ENCODE measurements around the gene PLEKHA5.
"Not testable (repeated sequence)": the region's sequence is repeated elsewhere in the genome, so short reads cannot be mapped to it uniquely, and the experiment has no call there.

Gene PLEKHA5

DNA sequence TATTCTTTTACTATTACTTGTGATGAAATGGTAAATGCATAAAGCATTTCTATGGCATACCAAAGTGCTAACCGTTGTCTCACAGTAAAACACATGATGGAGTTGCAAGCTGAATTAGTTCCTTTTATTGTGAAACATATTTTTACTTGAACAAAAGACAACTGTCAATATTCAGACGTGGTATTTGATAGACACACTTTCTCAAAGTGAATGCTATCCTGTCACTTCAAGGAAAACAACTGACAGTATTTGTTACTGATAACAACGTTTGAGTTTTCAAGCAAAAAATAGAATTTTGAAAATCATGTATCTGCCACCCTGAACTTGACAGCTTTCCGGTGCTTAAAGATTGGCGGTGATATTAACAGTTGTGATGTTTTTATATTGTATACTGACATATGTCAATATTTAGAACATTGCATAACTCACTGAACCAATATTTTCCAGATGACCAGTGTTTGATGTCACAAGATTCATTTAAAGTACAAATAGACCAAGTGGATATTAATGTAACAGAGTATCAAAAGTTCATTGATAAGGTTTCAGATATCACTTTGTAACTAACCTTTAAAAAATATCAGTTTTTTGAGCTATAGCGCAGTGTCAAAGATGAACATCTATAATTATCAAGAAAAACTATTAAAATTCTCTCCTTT, 156.4 kb downstream of the PLEKHA5 start:
- DNase-seq = no peak

DNA sequence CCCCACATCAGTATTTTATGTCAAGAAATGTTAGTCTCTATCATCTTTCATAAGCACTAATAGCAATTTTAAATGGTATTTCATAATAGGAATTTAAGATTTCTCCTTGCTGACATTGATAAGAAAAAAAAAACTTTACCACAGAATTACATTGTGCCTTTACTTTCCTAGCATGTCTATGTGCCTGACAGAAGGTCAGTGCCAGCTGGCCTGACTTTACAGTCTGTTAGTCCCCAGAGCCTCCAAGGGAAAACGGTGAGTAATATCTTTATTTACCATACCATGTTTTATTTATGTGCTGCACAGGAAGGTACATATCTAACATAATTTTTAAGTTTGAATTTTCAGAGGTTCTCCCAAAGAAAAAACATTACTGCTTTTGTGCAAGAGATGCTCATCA, 157.8 kb downstream of the PLEKHA5 start:
- DNase-seq = no peak

DNA sequence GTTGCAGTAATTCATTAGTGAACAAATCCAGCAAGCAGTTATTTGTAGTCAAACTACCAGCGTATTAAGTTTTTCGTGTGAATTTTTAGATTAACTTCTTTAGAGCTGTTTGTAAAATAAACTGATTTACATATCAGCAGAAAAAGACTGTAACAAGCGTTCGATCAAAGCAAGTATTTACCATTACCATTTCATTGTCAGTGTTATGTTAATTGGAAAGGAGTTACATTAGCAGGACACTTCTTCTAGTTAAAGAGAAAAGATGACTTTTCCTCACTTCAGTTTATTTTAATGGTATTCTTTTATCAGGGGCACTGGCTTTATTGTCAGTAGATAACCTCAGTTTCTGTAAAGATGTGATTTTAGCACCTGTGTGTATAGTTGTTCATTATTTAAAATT, 158.6 kb downstream of the PLEKHA5 start:
- DNase-seq = no peak

DNA sequence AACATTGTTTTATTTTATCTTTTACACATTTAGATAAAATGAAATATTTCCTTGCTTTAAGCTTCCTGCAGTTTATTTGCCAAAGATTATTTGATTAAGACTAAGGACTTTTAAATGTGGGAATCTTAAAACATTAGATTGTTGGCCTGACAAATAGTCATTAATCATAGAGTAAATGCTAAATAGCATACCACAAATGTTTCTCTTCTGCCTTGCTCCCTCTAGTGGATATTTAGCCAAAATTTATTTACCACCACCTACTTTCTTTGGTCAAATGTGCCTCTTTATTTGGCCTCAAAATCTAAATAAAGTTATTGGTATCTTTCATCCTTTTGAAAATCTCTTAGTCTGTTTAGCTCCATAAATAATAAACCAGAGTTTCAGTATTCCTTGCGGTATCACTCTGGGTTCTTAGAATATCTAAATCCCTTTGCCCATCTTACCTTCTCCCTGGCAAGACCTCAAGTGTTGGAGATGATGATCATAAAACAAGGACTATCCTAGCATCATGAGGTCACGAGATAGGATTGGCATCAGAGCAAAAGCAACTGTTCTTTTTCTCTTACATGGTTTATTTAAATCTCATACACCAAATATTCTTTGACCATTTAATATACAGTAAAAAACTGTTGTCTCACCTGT, 159.2 kb downstream of the PLEKHA5 start:
- no peak for DNase-seq

DNA sequence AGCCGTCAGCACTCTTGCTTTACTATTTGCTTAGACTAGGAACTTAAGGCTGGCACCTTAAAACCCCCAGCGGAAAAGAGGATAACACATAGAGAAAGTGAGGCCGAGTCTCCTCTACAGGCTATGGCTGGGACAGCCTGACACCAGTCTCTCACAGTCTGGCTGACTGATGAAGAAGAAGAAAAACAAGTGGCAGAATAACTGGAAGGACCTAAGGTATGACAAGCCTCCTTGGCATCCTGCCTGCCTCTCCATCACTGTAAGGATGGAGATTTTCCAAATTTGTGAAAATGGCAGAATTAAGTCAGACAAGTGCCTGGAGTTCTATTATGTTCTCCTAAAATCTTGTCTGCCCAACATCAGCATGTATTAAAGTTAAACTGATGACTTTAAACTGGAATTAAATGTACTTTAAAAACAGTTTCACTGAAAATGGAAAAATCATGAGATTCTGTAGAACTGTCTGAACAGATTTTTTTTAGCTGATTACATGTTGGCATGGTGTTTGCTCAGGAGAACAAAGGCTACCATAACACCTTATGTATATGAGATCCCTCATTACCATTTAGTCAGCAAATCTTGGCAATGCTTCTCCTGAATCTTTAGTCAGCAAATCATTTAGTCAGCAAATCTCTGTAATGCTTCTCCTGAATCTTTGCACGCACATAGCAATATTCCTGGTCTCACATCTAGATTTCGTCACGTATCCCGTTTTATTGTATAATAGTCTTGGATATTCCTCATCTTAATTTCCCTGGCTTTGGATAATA, 169.5 kb downstream of the PLEKHA5 start:
- DNase-seq = no peak

DNA sequence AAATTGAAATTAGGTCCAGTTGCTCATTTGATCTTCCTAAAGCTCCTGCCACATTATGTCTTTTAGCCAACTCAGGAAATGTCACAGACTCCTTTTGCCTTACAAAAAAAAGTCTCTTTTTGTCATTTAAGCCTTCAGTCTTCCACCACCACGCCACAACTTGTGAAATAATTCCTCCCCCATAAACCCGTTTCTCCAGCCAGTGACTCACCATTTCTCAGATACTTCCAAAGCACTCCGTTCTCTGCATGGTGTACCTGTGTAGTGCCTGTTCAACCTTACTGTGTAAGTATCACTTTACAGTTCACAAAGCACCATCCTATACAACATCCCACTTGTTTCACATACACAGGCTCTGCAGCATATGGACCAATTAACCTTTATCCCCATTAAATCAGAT, 170.2 kb downstream of the PLEKHA5 start:
- no peak for DNase-seq

DNA sequence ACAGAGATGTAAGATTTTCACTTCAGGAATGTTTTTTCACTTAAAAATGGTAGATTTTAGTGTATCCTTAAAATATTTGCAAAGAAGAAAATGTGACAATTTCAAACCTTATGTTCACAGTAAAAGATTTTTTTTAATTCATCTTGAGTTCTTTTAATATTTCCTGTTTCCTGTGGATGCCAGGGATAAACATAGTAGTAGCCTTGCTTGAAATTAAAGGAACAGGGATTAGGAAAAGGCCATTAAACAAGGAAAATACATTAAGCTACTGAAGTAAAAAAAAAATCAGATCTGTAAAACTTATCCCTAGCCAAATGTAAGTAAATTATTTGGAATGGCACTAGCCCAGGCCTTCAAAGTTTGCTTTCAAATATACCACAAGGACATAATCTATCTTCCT, 171.7 kb downstream of the PLEKHA5 start:
- DNase-seq = no peak

DNA sequence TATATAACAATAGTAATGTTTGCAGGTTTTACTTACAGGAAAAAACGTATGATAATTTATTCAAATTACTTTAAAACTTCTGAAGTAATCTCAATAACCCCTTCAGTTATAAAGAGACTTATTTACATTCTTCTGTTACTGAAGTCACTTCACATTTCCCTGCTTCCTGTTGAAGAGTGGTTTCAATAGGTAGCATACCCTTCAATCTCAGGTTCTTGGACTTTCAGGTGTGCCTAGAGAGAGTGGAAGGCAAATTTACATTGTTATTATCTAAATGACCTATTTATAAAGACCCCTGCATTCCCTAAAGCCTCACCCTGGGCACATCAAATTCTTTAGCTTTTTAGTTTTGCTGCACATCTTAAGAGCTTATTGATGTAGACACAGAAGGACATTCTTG, 172.2 kb downstream of the PLEKHA5 start:
- no peak for DNase-seq

DNA sequence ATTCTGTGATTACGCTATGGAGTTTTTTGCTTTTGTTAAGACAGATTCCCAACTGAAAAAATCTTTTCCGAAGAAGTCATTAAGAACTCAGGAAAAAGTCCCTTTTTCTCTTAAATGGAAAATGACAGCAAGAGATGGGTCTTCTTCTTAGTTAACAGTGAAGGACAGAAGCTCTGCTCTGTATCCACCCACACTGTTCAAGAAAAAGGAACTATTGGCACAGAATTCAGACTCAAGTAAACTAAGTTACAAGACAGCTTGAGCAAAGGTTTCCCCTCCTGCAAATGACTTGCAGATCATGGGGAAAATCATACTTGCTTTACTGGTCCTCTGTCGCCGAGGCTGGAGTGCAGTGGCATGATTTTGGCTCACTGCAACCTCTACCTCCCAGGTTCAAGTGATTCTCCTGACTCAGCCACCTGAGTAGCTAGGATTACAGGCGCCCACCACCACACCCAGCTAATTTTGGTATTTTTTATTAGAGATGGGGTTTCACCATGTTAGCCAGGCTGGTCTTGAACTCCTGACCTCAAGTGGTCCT, 172.6 kb downstream of the PLEKHA5 start:
- DNase-seq = no peak

DNA sequence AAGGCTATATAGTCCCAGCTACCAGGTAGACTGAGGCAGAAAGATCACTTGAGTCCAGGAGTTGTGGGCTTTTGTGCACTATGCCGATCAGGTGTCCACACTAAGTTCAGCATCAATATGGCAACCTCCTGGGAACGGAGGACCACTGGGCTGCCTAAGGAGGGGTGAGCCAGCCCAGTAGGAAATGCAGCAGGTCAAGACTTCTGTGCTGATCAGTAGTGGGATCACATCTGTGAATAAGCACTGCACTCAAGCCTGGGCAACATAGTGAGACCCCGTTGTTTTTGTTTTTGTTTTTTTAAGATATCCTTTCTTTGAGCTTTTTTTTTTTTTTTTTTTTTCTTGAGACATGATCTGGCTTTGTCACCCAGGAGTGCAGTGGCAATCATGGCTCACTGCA, 174.0 kb downstream of the PLEKHA5 start:
- DNase-seq = no peak

DNA sequence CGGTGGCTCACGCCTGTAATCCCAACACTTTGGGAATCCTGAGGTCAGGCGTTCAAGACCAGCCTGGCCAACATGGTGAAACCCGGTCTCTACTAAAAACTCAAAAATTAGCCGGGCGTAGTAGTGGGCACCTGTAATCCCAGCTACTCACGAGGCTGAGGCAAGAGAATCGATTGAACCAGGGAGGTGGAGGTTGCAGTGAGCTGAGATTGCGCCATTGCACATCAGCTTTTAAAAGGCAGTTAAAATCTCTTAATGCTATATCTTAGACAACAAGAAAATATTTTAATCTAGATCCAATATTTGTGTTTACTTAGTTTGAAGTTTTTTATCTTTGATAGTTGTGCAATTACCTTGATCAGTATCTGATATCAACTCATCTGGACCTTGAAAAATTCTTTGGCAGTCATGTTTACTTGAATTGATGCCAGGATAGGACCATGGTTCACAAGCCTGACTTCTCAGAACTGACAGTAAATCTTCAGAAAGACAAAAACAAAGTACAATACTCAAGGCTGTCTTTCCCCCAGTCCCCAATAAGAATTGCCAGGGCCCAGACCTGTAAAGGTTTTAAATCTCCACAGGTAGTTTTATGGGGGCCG, 174.7 kb downstream of the PLEKHA5 start:
- DNase-seq = no peak

DNA sequence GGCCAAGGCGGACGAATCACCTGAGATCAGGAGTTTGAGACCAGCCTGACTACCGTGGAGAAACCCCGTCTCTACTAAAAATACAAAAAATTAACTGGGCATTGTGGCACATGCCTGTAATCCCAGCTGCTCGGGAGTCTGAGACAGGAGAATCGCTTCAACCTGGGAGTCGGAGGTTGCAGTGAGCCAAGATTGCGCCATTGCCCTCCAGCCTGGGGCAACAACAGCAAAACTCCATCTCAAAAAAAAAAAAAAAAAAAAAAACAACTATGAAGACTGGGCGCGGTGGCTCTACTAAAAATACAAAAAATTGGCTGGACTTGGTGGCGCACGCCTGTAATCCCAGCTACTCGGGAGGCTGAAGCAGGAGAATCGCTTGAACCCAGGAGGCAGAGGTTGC, 176.1 kb downstream of the PLEKHA5 start:
- not testable (repeated sequence) for DNase-seq

DNA sequence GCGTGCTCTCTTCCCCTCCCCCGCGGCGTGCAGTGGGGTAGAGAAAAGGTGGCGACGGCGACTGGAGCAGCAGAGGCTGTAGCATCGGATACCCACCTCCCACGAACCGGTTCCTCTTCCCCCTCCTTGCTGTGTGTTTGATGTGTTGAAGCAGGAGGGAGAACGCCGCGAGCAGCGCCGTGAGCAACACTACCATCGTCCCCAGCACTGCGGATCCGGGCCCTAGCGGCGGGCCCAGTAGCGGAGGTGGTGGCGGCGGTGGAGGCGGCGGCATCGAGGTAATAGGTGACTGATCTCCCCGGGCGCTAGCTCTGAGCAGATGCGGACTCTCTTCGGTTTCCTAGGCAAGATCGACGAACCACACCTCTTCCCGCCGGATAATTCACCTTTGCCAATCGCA, 176.8 kb downstream of the PLEKHA5 start:
- no peak for DNase-seq

DNA sequence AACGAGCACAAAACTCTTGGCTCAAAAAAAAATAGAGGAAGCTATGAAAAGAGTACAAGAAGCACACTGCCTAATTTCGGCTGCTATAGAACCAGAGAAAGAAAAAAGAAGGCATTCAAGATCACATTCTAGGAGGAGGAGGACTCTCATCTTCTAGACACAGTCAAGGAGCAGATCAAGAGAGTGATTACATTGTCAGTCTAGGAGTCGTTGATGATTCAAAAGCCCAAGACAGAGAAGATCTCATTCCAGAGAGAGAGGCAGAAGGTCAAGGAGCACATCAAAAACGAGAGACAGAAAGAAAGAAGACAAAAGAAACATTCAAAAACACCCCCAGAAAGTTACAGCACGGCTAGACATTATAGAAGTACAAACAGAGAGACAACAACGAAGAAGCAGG, 177.9 kb downstream of the PLEKHA5 start:
- no peak for DNase-seq

DNA sequence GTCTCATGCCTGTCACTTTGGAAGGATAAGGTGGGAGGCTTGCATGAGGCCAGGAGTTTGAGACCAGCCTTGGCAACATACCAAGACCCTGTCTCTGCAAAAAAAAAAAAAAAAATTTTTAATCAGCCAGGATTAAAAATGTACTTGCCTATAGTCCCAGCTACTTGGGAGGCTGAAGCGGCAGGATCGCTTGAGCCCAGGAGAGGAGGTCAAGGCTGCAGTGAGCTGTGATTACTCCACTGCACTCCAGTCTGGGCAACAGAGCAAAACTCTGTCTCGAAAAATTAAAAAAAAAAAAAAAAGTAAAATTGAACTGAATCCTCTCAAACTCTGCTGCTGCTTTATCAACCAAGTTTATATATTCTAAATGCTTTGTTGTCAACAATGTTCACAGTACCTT, 181.6 kb downstream of the PLEKHA5 start:
- DNase-seq = no peak

DNA sequence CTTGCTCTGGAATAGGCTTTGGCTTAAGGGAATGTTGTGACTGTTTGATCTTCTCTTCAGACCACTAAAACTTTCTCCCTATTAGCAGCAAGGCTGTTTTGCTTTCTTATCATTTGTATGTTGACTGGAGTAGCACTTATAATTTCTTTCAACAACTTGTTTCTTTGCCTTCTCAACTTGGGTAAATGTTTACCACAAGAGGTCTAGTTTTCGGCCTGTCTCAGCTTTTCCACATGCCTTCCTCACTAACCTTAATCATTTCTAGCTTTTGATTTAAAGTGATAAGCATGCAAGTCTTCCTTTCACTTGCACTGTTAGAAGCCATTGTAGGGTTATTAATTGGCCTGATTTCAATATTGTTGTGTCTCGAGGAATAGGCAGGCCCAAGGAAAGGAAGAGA, 183.1 kb downstream of the PLEKHA5 start:
- no peak for DNase-seq

DNA sequence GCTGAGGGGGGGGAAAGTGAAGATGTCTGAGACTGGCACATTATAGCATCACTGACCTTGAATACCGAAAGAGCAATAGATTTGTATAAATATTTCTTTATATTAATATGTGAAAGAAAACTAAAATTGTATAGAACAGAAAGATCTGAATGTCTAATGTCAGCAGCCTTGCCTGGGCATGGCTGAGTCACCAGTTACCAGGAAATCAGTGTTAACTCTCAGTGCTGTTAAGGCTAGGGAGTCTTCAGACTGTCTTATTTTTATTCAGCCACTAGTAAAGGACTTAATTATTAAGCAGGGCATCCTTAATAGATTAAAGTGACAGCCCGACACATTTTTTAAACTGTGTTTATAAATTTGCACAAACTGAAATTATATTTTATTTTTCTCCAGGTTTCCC, 186.9 kb downstream of the PLEKHA5 start:
- no peak for DNase-seq

DNA sequence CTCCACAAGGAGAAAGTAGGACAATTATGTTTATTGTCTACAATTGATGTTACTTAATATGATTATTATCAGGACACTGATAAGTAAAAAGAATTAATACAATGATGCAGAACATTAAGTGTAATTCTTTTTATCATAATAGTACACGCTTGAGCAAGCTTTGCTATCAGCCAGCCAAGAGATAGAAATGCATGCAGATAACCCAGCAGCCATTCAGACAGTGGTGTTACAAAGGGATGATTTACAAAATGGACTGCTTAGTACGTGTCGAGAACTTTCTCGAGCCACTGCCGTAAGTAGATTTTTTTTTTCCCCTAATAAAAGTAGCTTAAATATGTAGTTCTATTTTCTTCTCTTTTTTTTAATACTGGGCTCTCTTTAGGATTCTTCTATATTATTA, 192.8 kb downstream of the PLEKHA5 start:
- no peak for DNase-seq

DNA sequence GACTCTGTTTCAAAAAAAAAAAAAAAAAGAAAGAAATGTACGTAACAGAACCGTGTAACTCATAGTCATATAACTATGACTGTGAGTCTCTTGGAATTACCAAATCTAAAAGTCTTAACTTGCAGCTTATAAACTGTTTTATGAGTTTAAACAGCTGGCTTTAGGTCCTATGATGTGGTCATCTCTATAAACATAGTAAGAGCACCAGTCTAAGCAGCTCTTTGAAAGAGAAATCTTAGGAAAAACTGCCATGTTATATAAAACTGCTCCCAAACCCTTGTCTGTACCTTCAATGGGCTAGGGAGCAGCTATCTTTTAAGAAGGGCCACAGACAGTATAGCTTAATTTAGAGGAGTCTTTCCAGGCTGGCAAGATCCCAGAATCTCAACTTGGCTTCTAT, 194.3 kb downstream of the PLEKHA5 start:
- no peak for DNase-seq

DNA sequence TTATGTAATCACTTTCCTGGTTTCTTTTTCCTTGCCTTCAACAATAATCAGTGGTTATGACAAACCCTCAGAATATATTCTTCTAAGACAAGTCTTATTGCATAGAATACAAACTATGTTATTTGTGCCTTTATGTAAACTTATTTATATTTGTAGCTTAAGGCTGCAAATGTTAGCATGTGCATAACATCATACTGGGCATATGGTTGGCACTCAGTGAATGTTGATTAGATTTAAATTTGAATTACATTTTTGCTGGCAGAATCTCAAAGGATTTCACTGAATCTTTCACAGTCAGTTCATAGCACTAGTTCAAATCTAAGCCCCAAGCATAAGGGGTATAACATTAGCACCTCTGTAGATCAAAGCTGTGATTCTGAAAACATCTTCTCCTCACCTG, 196.6 kb downstream of the PLEKHA5 start:
- DNase-seq = no peak

DNA sequence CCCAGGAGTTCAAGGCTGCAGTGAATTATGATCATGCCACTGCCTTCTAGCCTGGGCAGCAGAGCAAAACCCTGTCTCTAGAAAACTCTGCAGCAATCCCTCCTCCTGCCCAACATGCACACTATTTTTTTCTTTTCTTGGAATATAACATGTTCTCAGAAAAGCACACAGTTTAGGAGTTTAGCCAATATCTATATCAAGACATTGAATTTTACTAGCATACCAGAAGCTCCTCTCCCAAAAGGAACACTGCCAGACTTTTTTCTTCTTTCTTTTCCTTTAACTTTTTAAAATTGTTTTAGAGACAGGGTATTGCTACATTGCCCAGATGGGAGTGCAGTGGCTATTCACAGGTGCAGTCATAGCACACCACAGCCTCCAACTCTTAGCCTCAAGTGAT, 202.7 kb downstream of the PLEKHA5 start:
- DNase-seq = no peak

DNA sequence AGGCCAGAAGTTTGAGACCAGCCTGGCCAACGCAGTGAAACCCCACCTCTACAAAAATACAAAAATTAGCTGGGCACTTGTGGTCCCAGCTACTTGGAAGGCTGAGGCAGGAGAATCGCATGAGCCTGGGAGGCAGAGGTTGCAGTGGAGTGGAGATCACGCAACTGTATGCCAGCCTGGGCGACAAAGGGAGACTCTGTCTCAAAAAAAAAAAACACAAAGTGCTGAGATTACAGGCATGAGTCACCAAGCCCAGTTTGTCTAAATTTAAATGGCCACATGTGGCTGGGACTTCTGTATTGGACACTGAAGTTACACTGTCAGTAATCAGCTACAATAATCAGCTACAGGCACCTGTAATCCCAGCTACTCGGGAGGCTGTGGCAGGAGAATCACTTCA, 208.9 kb downstream of the PLEKHA5 start:
- DNase-seq = no peak

DNA sequence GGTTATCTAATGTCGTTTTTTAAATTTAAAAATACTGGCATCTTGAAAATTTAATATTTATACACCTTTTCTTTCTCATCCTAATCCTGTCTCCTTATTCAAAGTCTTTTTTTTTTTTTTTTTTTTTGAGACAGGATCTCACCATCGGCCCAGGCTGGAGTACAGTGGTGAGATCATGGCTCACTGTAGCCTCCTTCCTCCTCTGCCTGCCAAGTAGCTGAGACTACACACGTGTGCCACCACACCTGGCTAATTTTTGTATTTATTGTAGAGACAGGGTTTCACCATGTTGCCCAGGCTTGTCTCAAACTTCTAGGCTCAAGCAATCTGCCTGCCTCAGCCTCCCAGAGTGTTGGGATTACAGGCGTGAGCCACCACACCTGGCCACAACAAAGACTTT, 221.3 kb downstream of the PLEKHA5 start:
- DNase-seq = not testable (repeated sequence)

DNA sequence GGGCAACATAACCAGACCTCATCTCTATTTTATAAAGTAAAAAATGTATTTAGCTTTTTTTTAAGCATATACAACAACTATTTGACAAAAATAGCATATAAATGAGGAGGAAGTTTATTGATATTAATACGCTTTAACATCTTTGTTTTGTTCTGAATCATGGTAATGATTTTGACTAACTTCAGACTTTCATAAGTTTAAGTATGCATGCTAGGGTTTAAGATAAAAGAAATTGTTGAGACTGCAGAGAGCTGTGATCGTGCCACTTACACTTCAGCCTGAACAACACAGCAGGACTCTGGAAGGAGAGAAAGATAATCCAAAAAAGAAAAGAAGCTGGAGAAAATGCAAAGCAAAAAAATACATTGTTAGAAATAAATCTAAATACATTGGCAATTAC, 221.8 kb downstream of the PLEKHA5 start:
- no peak for DNase-seq

Measured in activated CD4-positive, alpha-beta T cell treated with anti-CD3 and anti-CD28 coated beads for 4 hours (primary cell).